Vagina (tissue), 2 donors: ENCODE results near the gene NARS2.

Source experiments
- POLR2A ChIP-seq, 2 donors: fragments of 450-650 bp; IDR thresholded peaks; one replicate each; pipeline ENCODE4 v1.6.1; 2017; ENCODE audit warnings: antibody characterized with exemption in 2 of 2, mild to moderate bottlenecking in 2 of 2, moderate library complexity in 2 of 2
- TF ChIP-seq, protein P1 (sequence below), 3 experiments: fragments of 450-650 bp in 2 of 3; fragments of 200-600 bp in 1 of 3; sonication (generic) in 1 of 3; IDR thresholded peaks; one replicate each; pipeline ENCODE4 v1.5.1; 2017 to 2019; ENCODE audit warnings: antibody characterized with exemption in 3 of 3, mild to moderate bottlenecking in 2 of 3, moderate library complexity in 2 of 3

DNA sequence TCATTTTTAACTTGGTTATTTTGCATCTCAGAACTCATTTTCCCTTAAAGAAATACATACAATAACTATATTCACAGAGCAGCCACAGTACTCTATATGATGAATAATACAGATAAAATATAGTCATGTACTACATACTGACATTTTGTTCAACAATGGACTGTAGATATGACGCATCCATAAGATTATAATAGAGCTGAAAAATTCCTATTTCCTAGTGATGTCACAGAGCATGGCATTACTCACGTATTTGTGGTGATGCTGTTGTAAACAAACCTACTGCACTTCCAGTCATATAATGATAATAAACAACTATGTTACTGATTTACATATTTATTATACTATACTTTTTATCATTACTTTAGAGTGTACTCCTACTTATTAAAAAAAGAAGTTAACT, 38.7 kb downstream of the NARS2 start:
- TF ChIP-seq, protein P1, sequence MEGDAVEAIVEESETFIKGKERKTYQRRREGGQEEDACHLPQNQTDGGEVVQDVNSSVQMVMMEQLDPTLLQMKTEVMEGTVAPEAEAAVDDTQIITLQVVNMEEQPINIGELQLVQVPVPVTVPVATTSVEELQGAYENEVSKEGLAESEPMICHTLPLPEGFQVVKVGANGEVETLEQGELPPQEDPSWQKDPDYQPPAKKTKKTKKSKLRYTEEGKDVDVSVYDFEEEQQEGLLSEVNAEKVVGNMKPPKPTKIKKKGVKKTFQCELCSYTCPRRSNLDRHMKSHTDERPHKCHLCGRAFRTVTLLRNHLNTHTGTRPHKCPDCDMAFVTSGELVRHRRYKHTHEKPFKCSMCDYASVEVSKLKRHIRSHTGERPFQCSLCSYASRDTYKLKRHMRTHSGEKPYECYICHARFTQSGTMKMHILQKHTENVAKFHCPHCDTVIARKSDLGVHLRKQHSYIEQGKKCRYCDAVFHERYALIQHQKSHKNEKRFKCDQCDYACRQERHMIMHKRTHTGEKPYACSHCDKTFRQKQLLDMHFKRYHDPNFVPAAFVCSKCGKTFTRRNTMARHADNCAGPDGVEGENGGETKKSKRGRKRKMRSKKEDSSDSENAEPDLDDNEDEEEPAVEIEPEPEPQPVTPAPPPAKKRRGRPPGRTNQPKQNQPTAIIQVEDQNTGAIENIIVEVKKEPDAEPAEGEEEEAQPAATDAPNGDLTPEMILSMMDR (IDR thresholded peaks at IDR 0.05), result no peak
- TF ChIP-seq POLR2A (IDR thresholded peaks at IDR 0.05), result no peak
